Mesodermal cell (in vitro differentiated cells): Measurements from ENCODE around the gene ETDA.

Source experiments
- H3K27ac ChIP-seq: 2 replicates; pipeline ENCODE4 v1.7.0; 2013; ENCODE audit warnings: mild to moderate bottlenecking, low read depth, low read length, moderate library complexity; ENCODE audit not compliant: severe bottlenecking
- H3K36me3 ChIP-seq: 2 replicates; pipeline ENCODE4 v1.7.1; 2013; ENCODE audit warnings: mild to moderate bottlenecking, low read length, moderate library complexity; ENCODE audit not compliant: control insufficient read depth, insufficient read depth
- H3K4me1 ChIP-seq: one replicate; pipeline ENCODE4 v1.7.1; 2013; ENCODE audit warnings: mild to moderate bottlenecking, low read length; ENCODE audit not compliant: insufficient read depth, control insufficient read depth, poor library complexity, severe bottlenecking
- H3K4me3 ChIP-seq: 2 replicates; pipeline ENCODE4 v1.7.0; 2013; ENCODE audit warnings: low read length, control low read depth, mild to moderate bottlenecking; ENCODE audit not compliant: insufficient read depth, poor library complexity, severe bottlenecking; ENCODE audit errors: extremely low read depth
- H3K9me3 ChIP-seq: 2 replicates; pipeline ENCODE4 v1.7.1; 2013; ENCODE audit warnings: mild to moderate bottlenecking, low read length, moderate library complexity; ENCODE audit not compliant: control insufficient read depth
- WGBS, 2 experiments: methylation state at CpG; one replicate each; pipeline ENCODE4 v1.1.5; 2013; ENCODE audit warnings: missing lambda C conversion rate in 2 of 2; ENCODE audit not compliant: insufficient coverage in 2 of 2; 5-methylcytosine and 5-hydroxymethylcytosine counted together

The ETDA gene

GRCh38 chrX:135275973-135276372, 24.1 kb downstream of the ETDA start:
- H3K36me3 ChIP-seq = no peaks in the 10 kb centered on the region
- H3K27ac ChIP-seq = no peak overlapping the region
- no peak overlapping the region for H3K4me3 ChIP-seq
- H3K4me1 ChIP-seq = no peaks in the 10 kb centered on the region
- no peaks in the 10 kb centered on the region for H3K9me3 ChIP-seq

GRCh38 chrX:135287266-135287823, 35.5 kb downstream of the ETDA start:
- Histone ChIP-seq H3K36me3 (peaks cover 10% of the 10 kb centered on the region), H3K4me1 (no peaks in the 10 kb centered on the region), H3K9me3 (peaks cover 20% of the 10 kb centered on the region), H3K4me3 (no peak overlapping the region), H3K27ac (no peak overlapping the region)
- WGBS, 2 experiments = 80% methylated on average over 1 of the region's 2 CpGs; no CpG with 5 or more reads in 1 of the 2 experiments

GRCh38 chrX:135295238-135295943, 43.5 kb downstream of the ETDA start:
- 2 to 19% methylated on average over 6 to 7 of the region's 26 CpGs for WGBS, 2 experiments
- Histone ChIP-seq H3K4me3 (peak overlapping the region; percentile 8), H3K4me1 (no peaks in the 10 kb centered on the region), H3K9me3 (no peaks in the 10 kb centered on the region), H3K27ac (no peak overlapping the region), H3K36me3 (no peaks in the 10 kb centered on the region)

- Histone ChIP-seq H3K36me3 (no peaks in the 10 kb centered on the region), H3K4me1 (no peaks in the 10 kb centered on the region), H3K4me3 (peak overlapping the region; percentile 8), H3K27ac (no peak overlapping the region), H3K9me3 (no peaks in the 10 kb centered on the region)
- WGBS, 2 experiments = 40 to 44% methylated on average over 1 to 5 of the region's 10 CpGs
Measured at GRCh38 chrX:135295944-135296305, 44.1 kb downstream of the ETDA start.

- Histone ChIP-seq H3K36me3 (no peaks in the 10 kb centered on the region), H3K4me3 (no peak overlapping the region), H3K4me1 (no peaks in the 10 kb centered on the region), H3K9me3 (no peaks in the 10 kb centered on the region), H3K27ac (no peak overlapping the region)
- no CpG with 5 or more reads among the region's 5 CpGs for WGBS, 2 experiments
Measured at GRCh38 chrX:135302269-135302873, 50.5 kb downstream of the ETDA start.
